Measurements from ENCODE around the gene MEFV. TPM values are rescaled to one million over a fixed set of nuclear protein-coding genes. Genes with fewer than 3 reads are reported as not detected.
"Not testable (repeated sequence)": the region's sequence is repeated elsewhere in the genome, so short reads cannot be mapped to it uniquely, and the experiment has no call there.

MEFV gene
- polyA plus RNA-seq, 4 donors = 0.49 to 0.58 TPM; not detected in 2

DNA sequence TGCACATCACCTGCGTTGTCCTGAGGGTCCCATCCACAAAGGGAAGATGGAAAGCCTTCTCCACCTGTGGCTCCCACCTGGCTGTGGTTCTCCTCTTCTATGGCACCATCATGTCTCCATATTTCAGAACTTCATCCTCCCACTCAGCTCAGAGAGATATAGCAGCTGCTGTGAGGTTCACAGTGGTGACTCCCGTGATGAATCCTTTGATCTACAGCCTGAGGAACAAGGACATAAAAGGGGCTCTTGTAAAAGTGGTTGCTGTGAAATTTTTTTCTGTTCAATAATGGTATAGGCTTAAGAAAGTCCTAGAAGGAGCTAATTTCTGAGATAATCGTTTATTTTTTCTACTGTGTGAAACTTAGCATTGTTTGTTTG lies 40.2 kb downstream of the MEFV start:
- DNase-seq (no peak), FAIRE-seq (no peak)
- 55 to 66% (median 59%) methylated on average over 3 of the region's 3 CpGs for WGBS, 3 donors
- Histone ChIP-seq H3K9me3 (ENCODE audit: control insufficient read depth in 2 of 2, insufficient read depth in 1 of 2, low read depth in 1 of 2, low read length in 1 of 2) (peaks cover 0 to 34% of the 10 kb centered on the region in 2 donors), H3K36me3 (ENCODE audit: control insufficient read depth in 3 of 3, insufficient read depth in 2 of 3, low read depth in 1 of 3, low read length in 3 of 3) (no peaks in the 10 kb centered on the region), H3K4me3 (ENCODE audit: low read depth in 1 of 3, low read length in 3 of 3) (no peak overlapping the region), H3K4me1 (ENCODE audit: control insufficient read depth in 3 of 3, insufficient read depth in 2 of 3, low read depth in 1 of 3, low read length in 2 of 3) (no peaks in the 10 kb centered on the region), H3K27ac (ENCODE audit: low read depth in 1 of 3, low read length in 2 of 3) (no peak overlapping the region), H3K27me3 (ENCODE audit: control insufficient read depth in 3 of 3, insufficient read depth in 3 of 3, low read length in 3 of 3) (no peaks in the 10 kb centered on the region)

DNA sequence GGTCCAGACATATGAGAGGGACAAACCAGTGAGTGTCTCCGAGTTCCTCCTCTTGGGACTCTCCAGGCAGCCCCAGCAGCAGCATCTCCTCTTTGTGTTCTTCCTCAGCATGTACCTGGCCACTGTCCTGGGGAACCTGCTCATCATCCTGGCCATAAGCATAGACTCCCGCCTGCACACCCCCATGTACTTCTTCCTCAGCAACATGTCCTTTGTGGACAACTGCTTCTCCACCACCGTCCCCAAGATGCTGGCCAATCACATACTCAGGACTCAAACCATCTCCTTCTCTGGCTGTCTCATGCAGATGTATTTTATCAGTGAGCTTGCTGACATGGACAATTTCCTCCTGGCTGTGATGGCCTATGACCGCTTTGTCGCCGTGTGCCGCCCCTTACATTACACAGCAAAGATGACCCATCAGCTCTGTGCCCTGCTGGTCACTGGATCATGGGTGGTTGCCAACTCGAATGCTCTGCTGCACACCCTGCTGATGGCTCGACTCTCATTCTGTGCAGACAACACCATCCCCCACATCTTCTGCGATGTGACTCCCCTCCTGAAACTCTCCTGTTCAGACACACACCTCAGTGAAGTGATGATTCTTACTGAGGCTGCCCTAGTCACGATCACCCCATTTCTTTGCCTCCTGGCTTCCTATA lies 40.7 kb downstream of the MEFV start:
- Histone ChIP-seq H3K4me3 (ENCODE audit: low read depth in 1 of 3, low read length in 3 of 3) (no peak overlapping the region), H3K27ac (ENCODE audit: low read depth in 1 of 3, low read length in 2 of 3) (peak overlapping the region in 1 of 3 donors; percentile 63), H3K4me1 (ENCODE audit: control insufficient read depth in 3 of 3, insufficient read depth in 2 of 3, low read depth in 1 of 3, low read length in 2 of 3) (no peaks in the 10 kb centered on the region), H3K27me3 (ENCODE audit: control insufficient read depth in 3 of 3, insufficient read depth in 3 of 3, low read length in 3 of 3) (no peaks in the 10 kb centered on the region), H3K9me3 (ENCODE audit: control insufficient read depth in 2 of 2, insufficient read depth in 1 of 2, low read depth in 1 of 2, low read length in 1 of 2) (peaks cover 0 to 28% of the 10 kb centered on the region in 2 donors), H3K36me3 (ENCODE audit: control insufficient read depth in 3 of 3, insufficient read depth in 2 of 3, low read depth in 1 of 3, low read length in 3 of 3) (no peaks in the 10 kb centered on the region)
- DNase-seq (no peak), FAIRE-seq (no peak)
- 74 to 76% (median 75%) methylated on average over 11 of the region's 11 CpGs for WGBS, 3 donors

DNA sequence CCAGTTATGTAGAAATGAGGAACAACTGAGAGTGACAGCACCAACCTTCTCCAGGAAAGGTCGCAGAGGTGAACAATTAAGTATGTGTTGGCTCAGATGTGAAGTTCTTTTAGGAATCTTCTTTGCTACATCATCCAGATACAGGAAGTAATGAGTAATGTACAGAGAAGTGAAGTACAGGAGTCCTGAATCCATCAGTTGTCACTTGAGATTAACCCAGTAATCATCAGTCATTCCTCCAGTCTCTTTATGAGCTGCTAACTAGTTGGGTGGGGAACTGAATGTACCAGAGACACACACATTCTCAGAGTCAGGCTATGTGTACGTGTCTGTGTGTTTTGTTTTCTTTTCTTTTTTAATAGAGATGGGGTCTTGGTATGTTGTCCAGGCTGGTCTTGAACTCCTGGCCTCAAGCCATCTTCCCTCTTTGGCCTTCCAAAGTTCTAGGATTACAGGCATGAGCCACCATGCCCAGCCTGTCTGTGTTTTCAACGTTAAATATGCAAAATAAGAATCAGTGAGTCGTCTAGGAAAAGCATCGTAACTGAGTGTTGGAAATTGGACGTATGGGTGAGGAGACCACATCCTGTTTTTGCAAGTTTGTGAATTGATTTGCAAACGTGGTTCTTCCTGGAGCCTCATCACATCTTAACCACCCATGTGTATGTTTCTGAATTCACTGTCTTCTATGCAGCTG lies 41.4 kb downstream of the MEFV start:
- Histone ChIP-seq H3K27me3 (ENCODE audit: control insufficient read depth in 3 of 3, insufficient read depth in 3 of 3, low read length in 3 of 3) (peaks cover 0 to 2% (median 0%) of the 10 kb centered on the region in 3 donors), H3K27ac (ENCODE audit: low read depth in 1 of 3, low read length in 2 of 3) (no peak overlapping the region), H3K9me3 (ENCODE audit: control insufficient read depth in 2 of 2, insufficient read depth in 1 of 2, low read depth in 1 of 2, low read length in 1 of 2) (peaks cover 0 to 22% of the 10 kb centered on the region in 2 donors), H3K4me1 (ENCODE audit: control insufficient read depth in 3 of 3, insufficient read depth in 2 of 3, low read depth in 1 of 3, low read length in 2 of 3) (no peaks in the 10 kb centered on the region), H3K36me3 (ENCODE audit: control insufficient read depth in 3 of 3, insufficient read depth in 2 of 3, low read depth in 1 of 3, low read length in 3 of 3) (no peaks in the 10 kb centered on the region), H3K4me3 (ENCODE audit: low read depth in 1 of 3, low read length in 3 of 3) (no peak overlapping the region)
- no peak for FAIRE-seq
- peak in 1 of 2 donors; percentile 5 for DNase-seq
- 36 to 48% (median 41%) methylated on average over 7 of the region's 7 CpGs for WGBS, 3 donors

DNA sequence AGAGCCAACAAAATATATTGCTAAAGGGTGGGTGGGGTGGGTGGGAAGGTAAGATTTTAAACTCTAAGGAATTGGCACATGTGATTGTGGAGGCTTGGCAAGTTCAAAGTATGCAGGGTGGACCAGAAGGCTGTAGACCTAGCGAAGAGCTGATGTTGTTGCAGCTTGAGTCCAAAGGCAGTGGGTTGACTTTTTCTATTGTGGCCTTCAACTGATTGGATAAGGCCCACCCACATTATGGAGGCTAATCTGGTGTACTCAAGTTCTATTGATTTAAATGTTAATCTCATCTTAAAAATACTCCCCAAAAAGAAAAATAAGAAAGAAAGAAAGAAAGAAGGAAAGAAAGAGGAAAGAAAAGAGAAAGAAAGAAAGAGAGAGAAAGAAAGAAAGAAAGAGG lies 43.9 kb downstream of the MEFV start:
- WGBS, 3 donors = 35 to 81% (median 52%) methylated on average over 1 of the region's 1 CpG
- Histone ChIP-seq H3K27me3 (ENCODE audit: control insufficient read depth in 3 of 3, insufficient read depth in 3 of 3, low read length in 3 of 3) (peaks cover 0 to 2% (median 0%) of the 10 kb centered on the region in 3 donors), H3K4me1 (ENCODE audit: control insufficient read depth in 3 of 3, insufficient read depth in 2 of 3, low read depth in 1 of 3, low read length in 2 of 3) (no peaks in the 10 kb centered on the region), H3K9me3 (ENCODE audit: control insufficient read depth in 2 of 2, insufficient read depth in 1 of 2, low read depth in 1 of 2, low read length in 1 of 2) (peaks cover 0 to 14% of the 10 kb centered on the region in 2 donors), H3K4me3 (ENCODE audit: low read depth in 1 of 3, low read length in 3 of 3) (no peak overlapping the region), H3K27ac (ENCODE audit: low read depth in 1 of 3, low read length in 2 of 3) (no peak overlapping the region), H3K36me3 (ENCODE audit: control insufficient read depth in 3 of 3, insufficient read depth in 2 of 3, low read depth in 1 of 3, low read length in 3 of 3) (no peaks in the 10 kb centered on the region)
- no peak for DNase-seq
- FAIRE-seq = no peak

DNA sequence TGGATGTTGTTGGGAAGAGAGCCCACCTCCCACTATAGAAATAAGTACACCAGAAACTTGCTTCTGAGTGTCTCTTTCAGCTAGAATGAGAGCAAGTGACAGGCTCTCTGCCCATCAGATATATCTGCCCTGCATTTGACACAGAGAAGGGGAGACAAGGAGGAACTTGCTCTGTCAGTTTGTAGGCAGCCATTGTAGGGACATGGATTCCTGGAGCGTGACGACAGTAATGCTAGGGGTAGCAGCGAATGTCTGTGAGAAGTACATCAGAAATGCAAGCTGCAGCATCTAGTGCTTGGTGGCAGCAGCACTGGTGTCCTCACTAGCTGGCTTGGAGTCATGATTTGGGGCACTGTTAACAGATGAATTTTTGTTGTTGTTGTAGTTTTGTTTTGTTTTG lies 44.4 kb downstream of the MEFV start:
- no peaks in the 10 kb centered on the region for H3K36me3 ChIP-seq (ENCODE audit: control insufficient read depth in 3 of 3, insufficient read depth in 2 of 3, low read depth in 1 of 3, low read length in 3 of 3)
- H3K4me1 ChIP-seq (ENCODE audit: control insufficient read depth in 3 of 3, insufficient read depth in 2 of 3, low read depth in 1 of 3, low read length in 2 of 3) = no peaks in the 10 kb centered on the region
- DNase-seq = no peak
- H3K9me3 ChIP-seq (ENCODE audit: control insufficient read depth in 2 of 2, insufficient read depth in 1 of 2, low read depth in 1 of 2, low read length in 1 of 2) = peaks cover 0 to 20% of the 10 kb centered on the region in 2 donors
- WGBS, 3 donors = 81 to 90% (median 82%) methylated on average over 3 of the region's 3 CpGs
- H3K27me3 ChIP-seq (ENCODE audit: control insufficient read depth in 3 of 3, insufficient read depth in 3 of 3, low read length in 3 of 3) = peaks cover 0 to 2% (median 0%) of the 10 kb centered on the region in 3 donors
- H3K4me3 ChIP-seq (ENCODE audit: low read depth in 1 of 3, low read length in 3 of 3) = no peak overlapping the region
- H3K27ac ChIP-seq (ENCODE audit: low read depth in 1 of 3, low read length in 2 of 3) = no peak overlapping the region
- FAIRE-seq = no peak

DNA sequence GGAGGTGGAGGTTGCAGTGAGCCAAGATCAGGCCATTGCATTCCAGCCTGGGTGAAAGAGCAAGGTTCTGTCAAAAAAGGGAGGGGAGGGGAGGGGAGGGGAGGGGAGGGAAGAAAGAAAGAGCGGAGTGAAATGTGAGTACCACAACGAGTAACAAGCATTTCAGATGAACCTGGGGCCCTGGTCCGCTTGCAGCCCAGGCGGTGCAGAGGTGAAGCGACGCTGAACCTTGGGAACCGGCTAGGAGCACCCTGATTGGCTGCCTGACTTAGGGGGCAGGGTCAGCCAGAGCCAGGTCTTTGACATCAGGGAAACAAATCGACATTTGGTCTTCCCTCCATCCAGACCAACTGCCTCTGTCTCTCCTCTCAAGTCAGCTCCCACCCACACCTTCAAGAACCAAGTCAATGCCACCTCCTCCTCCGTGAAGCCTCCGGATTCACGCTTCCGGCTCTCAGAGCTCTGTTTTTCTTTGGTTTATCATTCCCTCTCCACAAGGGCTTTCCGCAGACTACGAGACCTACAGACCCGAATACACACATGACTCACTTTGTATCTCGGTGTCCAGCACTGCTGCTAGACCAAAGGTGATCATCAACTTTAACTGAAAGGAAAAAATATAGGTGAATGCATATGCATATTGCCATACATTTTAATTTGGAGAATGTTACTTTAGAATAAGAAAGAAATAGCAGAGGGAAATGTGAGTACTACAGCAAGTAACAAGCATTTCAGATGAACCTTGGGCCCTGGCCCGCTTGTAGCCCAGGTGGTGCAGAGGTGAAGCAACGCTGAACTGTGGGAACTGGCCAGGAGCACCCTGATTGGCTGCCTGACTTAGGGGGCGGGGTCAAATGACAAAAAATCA lies 49.1 kb downstream of the MEFV start:
- Histone ChIP-seq H3K4me3 (ENCODE audit: low read depth in 1 of 3, low read length in 3 of 3) (no peak overlapping the region), H3K27me3 (ENCODE audit: control insufficient read depth in 3 of 3, insufficient read depth in 3 of 3, low read length in 3 of 3) (peaks cover 0 to 9% (median 0%) of the 10 kb centered on the region in 3 donors), H3K36me3 (ENCODE audit: control insufficient read depth in 3 of 3, insufficient read depth in 2 of 3, low read depth in 1 of 3, low read length in 3 of 3) (no peaks in the 10 kb centered on the region), H3K27ac (ENCODE audit: low read depth in 1 of 3, low read length in 2 of 3) (no peak overlapping the region), H3K4me1 (ENCODE audit: control insufficient read depth in 3 of 3, insufficient read depth in 2 of 3, low read depth in 1 of 3, low read length in 2 of 3) (no peaks in the 10 kb centered on the region), H3K9me3 (ENCODE audit: control insufficient read depth in 2 of 2, insufficient read depth in 1 of 2, low read depth in 1 of 2, low read length in 1 of 2) (peaks cover 0 to 28% of the 10 kb centered on the region in 2 donors)
- WGBS, 3 donors = 74 to 80% (median 77%) methylated on average over 19 of the region's 19 CpGs
- DNase-seq = no peak
- FAIRE-seq = no peak

DNA sequence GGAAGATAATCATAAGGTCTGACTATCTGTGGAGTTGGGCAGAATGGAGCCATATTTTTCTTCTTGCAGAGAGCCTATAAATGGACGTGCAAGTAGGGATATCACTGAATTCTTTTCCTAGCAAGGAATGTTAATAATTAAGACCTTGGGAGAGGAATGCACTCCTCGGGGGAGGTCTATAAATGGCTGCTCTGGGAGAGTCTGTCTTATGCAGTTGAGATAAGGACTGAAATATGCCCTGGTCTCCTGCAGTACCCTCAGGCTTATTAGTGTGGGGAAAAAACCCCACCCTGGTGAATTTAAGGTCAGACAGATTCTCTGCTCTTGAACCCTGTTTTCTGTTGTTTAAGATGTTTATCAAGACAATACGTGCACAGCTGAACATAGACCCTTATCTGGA lies 50.5 kb downstream of the MEFV start:
- DNase-seq; H3K4me3 ChIP-seq (ENCODE audit: low read depth in 1 of 3, low read length in 3 of 3); H3K27ac ChIP-seq (ENCODE audit: low read depth in 1 of 3, low read length in 2 of 3); FAIRE-seq; H3K36me3 ChIP-seq (ENCODE audit: control insufficient read depth in 3 of 3, insufficient read depth in 2 of 3, low read depth in 1 of 3, low read length in 3 of 3); H3K4me1 ChIP-seq (ENCODE audit: control insufficient read depth in 3 of 3, insufficient read depth in 2 of 3, low read depth in 1 of 3, low read length in 2 of 3): not testable (repeated sequence)
- Histone ChIP-seq H3K27me3 (ENCODE audit: control insufficient read depth in 3 of 3, insufficient read depth in 3 of 3, low read length in 3 of 3) (peaks cover 0 to 12% (median 0%) of the 10 kb centered on the region in 3 donors), H3K9me3 (ENCODE audit: control insufficient read depth in 2 of 2, insufficient read depth in 1 of 2, low read depth in 1 of 2, low read length in 1 of 2) (peaks cover 0 to 28% of the 10 kb centered on the region in 2 donors)
- WGBS, 3 donors = 41 to 61% (median 41%) methylated on average over 3 of the region's 3 CpGs

DNA sequence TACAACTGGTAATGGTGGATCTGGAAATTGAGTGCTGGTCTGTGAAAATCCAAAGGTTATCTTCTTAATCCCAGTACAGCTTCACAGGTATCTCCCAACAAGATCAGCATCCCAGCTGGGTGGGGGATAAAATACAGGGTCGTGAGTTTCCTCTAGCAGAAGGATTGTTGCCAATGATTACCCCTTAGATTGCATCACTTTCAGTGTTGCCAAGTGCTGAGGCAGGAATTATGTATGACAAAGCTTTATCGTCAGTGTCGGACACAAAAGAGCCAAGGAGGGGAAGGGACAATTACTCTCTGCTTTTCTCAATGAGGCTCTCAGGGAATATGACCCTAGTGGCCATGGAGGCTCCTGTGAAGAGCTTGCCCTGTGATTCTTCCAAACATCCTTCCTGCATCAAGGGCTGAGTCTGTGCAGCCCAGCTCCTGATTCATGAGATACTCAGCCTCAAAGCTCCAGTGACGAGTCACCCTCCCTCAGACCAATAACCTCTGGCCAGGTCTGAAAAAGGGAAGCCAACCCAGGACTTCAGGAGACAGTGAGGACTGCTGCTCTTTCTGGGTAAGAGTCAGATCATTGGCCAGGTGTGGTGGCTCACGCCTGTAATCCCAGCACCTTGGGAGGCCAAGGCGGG lies 53.4 kb downstream of the MEFV start:
- Histone ChIP-seq H3K27me3 (ENCODE audit: control insufficient read depth in 3 of 3, insufficient read depth in 3 of 3, low read length in 3 of 3) (peaks cover 0 to 12% (median 0%) of the 10 kb centered on the region in 3 donors), H3K4me3 (ENCODE audit: low read depth in 1 of 3, low read length in 3 of 3) (no peak overlapping the region), H3K27ac (ENCODE audit: low read depth in 1 of 3, low read length in 2 of 3) (no peak overlapping the region), H3K9me3 (ENCODE audit: control insufficient read depth in 2 of 2, insufficient read depth in 1 of 2, low read depth in 1 of 2, low read length in 1 of 2) (peaks cover 0 to 24% of the 10 kb centered on the region in 2 donors), H3K4me1 (ENCODE audit: control insufficient read depth in 3 of 3, insufficient read depth in 2 of 3, low read depth in 1 of 3, low read length in 2 of 3) (no peaks in the 10 kb centered on the region), H3K36me3 (ENCODE audit: control insufficient read depth in 3 of 3, insufficient read depth in 2 of 3, low read depth in 1 of 3, low read length in 3 of 3) (no peaks in the 10 kb centered on the region)
- DNase-seq = no peak
- 65 to 74% (median 73%) methylated on average over 6 of the region's 6 CpGs for WGBS, 3 donors
- no peak for FAIRE-seq
